Cardiac fibroblast (primary cell): Measurements from ENCODE around the gene CCDC148.
A peak's percentile ranks its signal among the peaks of the same experiment; 100 is the strongest.
"Not testable (repeated sequence)": the region's sequence is repeated elsewhere in the genome, so short reads cannot be mapped to it uniquely, and the experiment has no call there.

Experiments used
- DNase-seq, 2 donors: peaks; one replicate each; pipeline versions ENCODE4 v3.0.0 to v3.0.0-alpha.2; 2010; ENCODE audit warnings: low read depth in 2 of 2
- H3K4me3 ChIP-seq, 2 donors: replicated peaks in 1 of 2; 1 replicate in 1 of 2; 2 replicates in 1 of 2; pipeline ENCODE4 v1.5.1; 2011; ENCODE audit warnings: low read depth in 2 of 2, low read length in 2 of 2, mild to moderate bottlenecking in 2 of 2, moderate library complexity in 1 of 2
- CTCF ChIP-seq: IDR thresholded peaks from one replicate; pipeline ENCODE4 v1.5.1; 2011; ENCODE audit warnings: low read depth, mild to moderate bottlenecking, low read length, inconsistent platforms

CCDC148 gene

GRCh38 chr2:158232476-158232875 lies 224.1 kb downstream of the CCDC148 start:
- peak in 1 of 2 donors; percentile 18 for DNase-seq
- no peak overlapping the region for H3K4me3 ChIP-seq
- TF ChIP-seq CTCF = no peak

- H3K4me3 ChIP-seq = no peak overlapping the region
- DNase-seq = no peak
- TF ChIP-seq CTCF = no peak
Observed at GRCh38 chr2:158228943-158229508, 227.5 kb downstream of the CCDC148 start.

DNA sequence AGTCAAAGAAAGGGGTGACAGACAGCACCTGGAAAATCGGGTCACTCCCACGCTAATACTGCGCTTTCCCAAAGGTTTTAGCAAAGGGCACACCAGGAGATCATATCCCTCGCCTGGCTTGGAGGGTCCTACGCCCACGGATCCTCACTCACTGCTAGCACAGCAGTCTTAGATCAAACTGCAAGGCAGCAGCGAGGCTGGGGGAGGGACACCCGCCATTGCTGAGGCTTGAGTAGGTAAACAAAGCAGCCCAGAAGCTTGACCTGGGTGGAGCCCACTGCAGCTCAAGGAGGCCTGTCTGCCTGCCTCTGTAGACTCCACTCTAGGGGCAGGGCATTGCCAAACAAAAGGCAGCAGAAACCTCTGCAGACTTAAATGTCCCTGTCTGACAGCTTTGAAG lies 233.5 kb downstream of the CCDC148 start:
- DNase-seq = not testable (repeated sequence)

GRCh38 chr2:158221063-158222020 lies 235.2 kb downstream of the CCDC148 start:
- TF ChIP-seq CTCF = no peak
- DNase-seq = no peak
- no peak overlapping the region for H3K4me3 ChIP-seq

More for the DNA sequence above, 233.5 kb downstream of the CCDC148 start:
- H3K4me3 ChIP-seq = not testable (repeated sequence)

- no peak for TF ChIP-seq CTCF
- DNase-seq = no peak
- no peak overlapping the region for H3K4me3 ChIP-seq
Observed at GRCh38 chr2:158217593-158217992, 239.0 kb downstream of the CCDC148 start.

- no peak for TF ChIP-seq CTCF
- no peak overlapping the region for H3K4me3 ChIP-seq
- peak in 1 of 2 donors; percentile 27 for DNase-seq
Observed at GRCh38 chr2:158214431-158214830, 242.1 kb downstream of the CCDC148 start.

GRCh38 chr2:158213773-158214172 lies 242.8 kb downstream of the CCDC148 start:
- no peak for DNase-seq
- no peak for TF ChIP-seq CTCF
- H3K4me3 ChIP-seq = no peak overlapping the region
